Measurements from ENCODE around the gene KANTR.

- no peak for TF ChIP-seq CTCF (conservative IDR thresholded peaks at IDR 0.05; ENCODE audit: low read depth, low read length)
- TF ChIP-seq POLR2A (IDR thresholded peaks at IDR 0.05; ENCODE audit: low read depth, low read length) = no peak
- TF ChIP-seq FOS (IDR thresholded peaks at IDR 0.05; ENCODE audit: low read depth, low read length) = no peak
- no peak for TF ChIP-seq MXI1 (IDR thresholded peaks at IDR 0.05; ENCODE audit: borderline replicate concordance, low read depth, low read length)
- TF ChIP-seq MAZ (IDR thresholded peaks at IDR 0.05; ENCODE audit: borderline replicate concordance, low read depth, low read length) = peak; percentile 97
- no peak for TF ChIP-seq RCOR1 (IDR thresholded peaks at IDR 0.05; ENCODE audit: insufficient replicate concordance, low read length)
- TF ChIP-seq CEBPB (IDR thresholded peaks at IDR 0.05; ENCODE audit: low read depth, low read length) = no peak
- TF ChIP-seq RFX5 (IDR thresholded peaks at IDR 0.05; ENCODE audit: low read depth, low read length) = no peak
- TF ChIP-seq USF2 (IDR thresholded peaks at IDR 0.05; ENCODE audit: low read depth, low read length) = no peak
- no peak for TF ChIP-seq NFE2L2 (IDR thresholded peaks at IDR 0.05; ENCODE audit: low read depth, low read length)
- TF ChIP-seq SMC3 (IDR thresholded peaks at IDR 0.05; ENCODE audit: low read depth, low read length) = no peak
- peak; percentile 80 for TF ChIP-seq BHLHE40 (IDR thresholded peaks at IDR 0.05; ENCODE audit: low read depth, low read length)
Observed at GRCh38 chrX:53048169-53049126, 45.5 kb upstream of the KANTR start, which contains the start of gene GPR173.
